Activated B cell treated with CpG ODN at 0.5 μM for 24 hours (primary cell): ENCODE measurements around the gene SCN4B. TPM values are rescaled to one million over a fixed set of nuclear protein-coding genes. Genes with fewer than 3 reads are reported as not detected.

Experiments
- ATAC-seq: fragments of 200-7000 bp; cut with Tn5 transposase; one replicate; pipeline ENCODE4 v1.10.0; 2021; ENCODE audit warnings: low read depth, mild to moderate bottlenecking, moderate library complexity
- CTCF ChIA-PET: fragments of 350-600 bp; sonication (Branson Sonifier 250); formaldehyde crosslinking; loops from one replicate; lab custom pipeline; 2021; ENCODE audit warnings: antibody characterized with exemption; lab: Charles Lee
- POLR2A ChIA-PET: fragments of 350-600 bp; sonication (Branson Sonifier 250); formaldehyde crosslinking; loops from one replicate; lab custom pipeline; 2021; ENCODE audit warnings: antibody characterized with exemption; lab: Charles Lee
- DNase-seq: peaks from one replicate; pipeline ENCODE4 v3.0.0; 2022
- H3K27ac Mint-ChIP-seq: one replicate; pipeline ENCODE4 v1.8.0; 2020; ENCODE audit warnings: mixed read lengths
- H3K27me3 Mint-ChIP-seq: one replicate; pipeline ENCODE4 v1.8.0; 2021; ENCODE audit warnings: mixed read lengths
- H3K36me3 Mint-ChIP-seq: one replicate; pipeline ENCODE4 v1.8.0; 2021; ENCODE audit warnings: low read depth, mixed read lengths
- H3K4me1 Mint-ChIP-seq: one replicate; pipeline ENCODE4 v1.8.0; 2021; ENCODE audit warnings: mixed read lengths
- H3K4me3 Mint-ChIP-seq: one replicate; pipeline ENCODE4 v1.8.0; 2020; ENCODE audit warnings: mild to moderate bottlenecking, mixed read lengths
- H3K9me3 Mint-ChIP-seq: one replicate; pipeline ENCODE4 v1.8.0; 2020; ENCODE audit warnings: mixed read lengths
- CTCF ChIP-seq: fragments of 200-600 bp; IDR thresholded peaks from one replicate; pipeline ENCODE4 v1.8.0; 2022; ENCODE audit warnings: antibody characterized with exemption, mild to moderate bottlenecking
- intact Hi-C: fragments of 100-400 bp; cut with micrococcal nuclease; formaldehyde crosslinking; loops from one replicate; pipeline ENCODE4 v1.15.1; 2024
- total RNA-seq: library from RNA; stranded (reverse); gene quantifications from 2 replicates; pipeline ENCODE4 v1.2.3, GENCODE V29; 2022

Gene SCN4B
- total RNA-seq, 1 donor from 2014 or later = not detected

- POLR2A ChIA-PET = no interaction called here
- no peaks in the 10 kb centered on the region for H3K9me3 Mint-ChIP-seq
- no peak for ATAC-seq
- intact Hi-C loops = no loop called here
- DNase-seq = no peak
- peaks cover 14% of the 10 kb centered on the region for H3K27me3 Mint-ChIP-seq
- H3K4me3 Mint-ChIP-seq = no peak overlapping the region
- no peaks in the 10 kb centered on the region for H3K36me3 Mint-ChIP-seq
- H3K4me1 Mint-ChIP-seq = no peaks in the 10 kb centered on the region
- H3K27ac Mint-ChIP-seq = no peak overlapping the region
- no peak for TF ChIP-seq CTCF
- CTCF ChIA-PET = no interaction called here
Observed at GRCh38 chr11:118095493-118095892, 57.1 kb downstream of the SCN4B start.

- DNase-seq (no peak), ATAC-seq (no peak)
- Mint-ChIP-seq H3K36me3 (no peaks in the 10 kb centered on the region), H3K4me3 (no peak overlapping the region), H3K27me3 (peaks cover 13% of the 10 kb centered on the region), H3K9me3 (peaks cover 1% of the 10 kb centered on the region), H3K4me1 (peaks cover 10% of the 10 kb centered on the region), H3K27ac (no peak overlapping the region)
- ChIA-PET POLR2A (no interaction called here), CTCF (no interaction called here)
- intact Hi-C loops = no loop called here
- no peak for TF ChIP-seq CTCF
Observed at GRCh38 chr11:118092907-118093571, 59.6 kb downstream of the SCN4B start.

GRCh38 chr11:118091690-118092089 lies 60.9 kb downstream of the SCN4B start:
- peaks cover 12% of the 10 kb centered on the region for H3K4me1 Mint-ChIP-seq
- intact Hi-C loops = no loop called here
- POLR2A ChIA-PET = no interaction called here
- no peak overlapping the region for H3K4me3 Mint-ChIP-seq
- DNase-seq (no peak), ATAC-seq (no peak)
- CTCF ChIA-PET = no interaction called here
- H3K27ac Mint-ChIP-seq = no peak overlapping the region
- H3K27me3 Mint-ChIP-seq = peaks cover 5% of the 10 kb centered on the region
- peaks cover 12% of the 10 kb centered on the region for H3K9me3 Mint-ChIP-seq
- H3K36me3 Mint-ChIP-seq = no peaks in the 10 kb centered on the region
- no peak for TF ChIP-seq CTCF

- TF ChIP-seq CTCF = no peak
- ATAC-seq = no peak
- Mint-ChIP-seq H3K4me3 (no peak overlapping the region), H3K27me3 (peaks cover 5% of the 10 kb centered on the region), H3K27ac (no peak overlapping the region), H3K9me3 (peaks cover 12% of the 10 kb centered on the region), H3K4me1 (peaks cover 12% of the 10 kb centered on the region), H3K36me3 (no peaks in the 10 kb centered on the region)
- DNase-seq = no peak
- intact Hi-C loops = no loop called here
- POLR2A ChIA-PET = no interaction called here
- CTCF ChIA-PET = no interaction called here
Observed at GRCh38 chr11:118090545-118091162, 62.0 kb downstream of the SCN4B start.

- intact Hi-C loops = no loop called here
- H3K9me3 Mint-ChIP-seq = peaks cover 12% of the 10 kb centered on the region
- DNase-seq (no peak), ATAC-seq (no peak)
- peaks cover 12% of the 10 kb centered on the region for H3K4me1 Mint-ChIP-seq
- H3K36me3 Mint-ChIP-seq = no peaks in the 10 kb centered on the region
- H3K27ac Mint-ChIP-seq = no peak overlapping the region
- peaks cover 5% of the 10 kb centered on the region for H3K27me3 Mint-ChIP-seq
- no peak overlapping the region for H3K4me3 Mint-ChIP-seq
- no peak for TF ChIP-seq CTCF
- POLR2A ChIA-PET = interaction anchor here (0.6 kb wide), 1 partner anchor 402 kb away, joined by 5 read pairs; no protein-coding TSS in a partner anchor
- CTCF ChIA-PET = no interaction called here
Observed at GRCh38 chr11:118088531-118088930, 64.1 kb downstream of the SCN4B start.
